WTC11 (cell line): ENCODE data around the gene RETN. TPM values are rescaled to one million over a fixed set of nuclear protein-coding genes. Genes with fewer than 3 reads are reported as not detected.

Experiments used
- ATAC-seq: fragments of 200-7000 bp; cut with Tn5 transposase; 2 replicates; pipeline ENCODE4 v1.10.0; 2021; ENCODE audit warnings: mild to moderate bottlenecking, moderate library complexity
- CTCF ChIA-PET: fragments of 300-600 bp; sonication (Branson Sonifier 250); formaldehyde crosslinking; loops from one replicate; lab custom pipeline; 2021; ENCODE audit warnings: antibody characterized with exemption; lab: Charles Lee
- POLR2A ChIA-PET: fragments of 350-600 bp; sonication (Branson Sonifier 250); formaldehyde crosslinking; loops from one replicate; lab custom pipeline; 2021; ENCODE audit warnings: antibody characterized with exemption; lab: Charles Lee
- DNase-seq: peaks from one replicate; pipeline ENCODE4 v3.0.0; 2021; ENCODE audit warnings: low spot score
- H3K27ac Mint-ChIP-seq: 2 replicates; pipeline ENCODE4 v1.8.0; 2021; ENCODE audit warnings: mixed read lengths
- H3K27me3 Mint-ChIP-seq: 2 replicates; pipeline ENCODE4 v1.8.0; 2021; ENCODE audit warnings: low read depth, mild to moderate bottlenecking, moderate library complexity, mixed read lengths
- H3K36me3 Mint-ChIP-seq: 2 replicates; pipeline ENCODE4 v1.8.0; 2021; ENCODE audit warnings: mixed read lengths
- H3K4me1 Mint-ChIP-seq: 2 replicates; pipeline ENCODE4 v1.8.0; 2022; ENCODE audit warnings: mixed read lengths
- H3K4me3 Mint-ChIP-seq: 2 replicates; pipeline ENCODE4 v1.8.0; 2021; ENCODE audit warnings: mild to moderate bottlenecking, moderate library complexity, mixed read lengths
- H3K9me3 Mint-ChIP-seq: 2 replicates; pipeline ENCODE4 v1.8.0; 2021; ENCODE audit warnings: mixed read lengths
- ATF1 ChIP-seq: sonication (generic); formaldehyde crosslinking; IDR thresholded peaks from 2 replicates; pipeline ENCODE4 v1.8.1; 2023; ENCODE audit warnings: mild to moderate bottlenecking, moderate library complexity, missing genetic modification reagents
- CREB1 ChIP-seq: sonication (generic); formaldehyde crosslinking; IDR thresholded peaks from 2 replicates; pipeline ENCODE4 v1.8.0; 2023; ENCODE audit warnings: mild to moderate bottlenecking, missing genetic modification reagents
- CTCF ChIP-seq: fragments of 200-600 bp; IDR thresholded peaks from 2 replicates; pipeline ENCODE4 v1.8.0; 2022; ENCODE audit warnings: antibody characterized with exemption
- E2F5 ChIP-seq: sonication (generic); formaldehyde crosslinking; IDR thresholded peaks from 2 replicates; pipeline ENCODE4 v1.8.1; 2022; ENCODE audit warnings: mild to moderate bottlenecking, moderate library complexity, missing genetic modification reagents
- FOXK1 ChIP-seq: sonication (generic); formaldehyde crosslinking; IDR thresholded peaks from 2 replicates; pipeline ENCODE4 v1.8.0; 2022; ENCODE audit warnings: mild to moderate bottlenecking, moderate library complexity, missing genetic modification reagents
- HMGA2 ChIP-seq: fragments of 250-450 bp; sonication (Bioruptor Pico); IDR thresholded peaks from 2 replicates; pipeline ENCODE4 v1.4.0; 2021; ENCODE audit warnings: mild to moderate bottlenecking, moderate library complexity
- HMGXB4 ChIP-seq: sonication (generic); formaldehyde crosslinking; IDR thresholded peaks from 2 replicates; pipeline ENCODE4 v1.8.1; 2023; ENCODE audit warnings: mild to moderate bottlenecking, moderate library complexity, missing genetic modification reagents
- IRF1 ChIP-seq: sonication (generic); formaldehyde crosslinking; IDR thresholded peaks from 2 replicates; pipeline ENCODE4 v1.8.0; 2023; ENCODE audit warnings: missing genetic modification reagents
- MAX ChIP-seq: sonication (generic); formaldehyde crosslinking; IDR thresholded peaks from 2 replicates; pipeline ENCODE4 v1.8.0; 2022; ENCODE audit warnings: mild to moderate bottlenecking, missing genetic modification reagents
- NFE2L1 ChIP-seq: sonication (generic); formaldehyde crosslinking; IDR thresholded peaks from 2 replicates; pipeline ENCODE4 v1.8.1; 2023; ENCODE audit warnings: missing genetic modification reagents
- NFYB ChIP-seq: sonication (generic); formaldehyde crosslinking; conservative IDR thresholded peaks from 2 replicates; pipeline ENCODE4 v1.8.0; 2022; ENCODE audit warnings: low read depth, missing genetic modification reagents
- OVOL2 ChIP-seq: fragments of 250-450 bp; sonication (Bioruptor Pico); IDR thresholded peaks from 2 replicates; pipeline ENCODE4 v1.9.0; 2021; ENCODE audit warnings: mild to moderate bottlenecking, borderline replicate concordance
- PRDM15 ChIP-seq: sonication (generic); formaldehyde crosslinking; IDR thresholded peaks from 2 replicates; pipeline ENCODE4 v1.8.0; 2022; ENCODE audit warnings: missing genetic modification reagents
- TEAD1 ChIP-seq: sonication (generic); formaldehyde crosslinking; IDR thresholded peaks from 2 replicates; pipeline ENCODE4 v1.8.0; 2022; ENCODE audit warnings: mild to moderate bottlenecking, missing genetic modification reagents
- USF2 ChIP-seq: sonication (generic); formaldehyde crosslinking; IDR thresholded peaks from 2 replicates; pipeline ENCODE4 v1.8.1; 2023; ENCODE audit warnings: mild to moderate bottlenecking, missing genetic modification reagents, moderate library complexity
- ZBTB21 ChIP-seq: sonication (generic); formaldehyde crosslinking; IDR thresholded peaks from 2 replicates; pipeline ENCODE4 v1.8.1; 2023; ENCODE audit warnings: mild to moderate bottlenecking, missing genetic modification reagents, borderline replicate concordance
- ZNF232 ChIP-seq: sonication (generic); formaldehyde crosslinking; IDR thresholded peaks from 2 replicates; pipeline ENCODE4 v1.8.0; 2022; ENCODE audit warnings: mild to moderate bottlenecking, missing genetic modification reagents
- ZNF263 ChIP-seq: sonication (generic); formaldehyde crosslinking; IDR thresholded peaks from 2 replicates; pipeline ENCODE4 v1.8.1; 2022; ENCODE audit warnings: low read depth, mild to moderate bottlenecking, moderate library complexity, missing genetic modification reagents
- ZNF396 ChIP-seq: fragments of 250-450 bp; sonication (Bioruptor Pico); IDR thresholded peaks from 2 replicates; pipeline ENCODE4 v1.8.0; 2021; ENCODE audit warnings: mild to moderate bottlenecking, moderate library complexity, borderline replicate concordance
- ZNF416 ChIP-seq: fragments of 250-450 bp; sonication (Bioruptor Pico); IDR thresholded peaks from 2 replicates; pipeline ENCODE4 v1.9.0; 2021; ENCODE audit warnings: mild to moderate bottlenecking, inconsistent platforms
- total RNA-seq: library from RNA; stranded (reverse); gene quantifications from 3 replicates; pipeline ENCODE4 v1.2.3, GENCODE V29; 2021

Gene RETN
- total RNA-seq, 1 experiment from 2014 or later: not detected

- TF ChIP-seq E2F5 (CRISPR knock-in tag) (no peak), PRDM15 (CRISPR knock-in tag) (0 out of 2 replicates have a peak, but pooled peaks have one; percentile 21)
- no peak overlapping the region for H3K4me3 Mint-ChIP-seq
- H3K9me3 Mint-ChIP-seq: no peaks in the 10 kb centered on the region
- no peak overlapping the region; the same call in 1 of the 2 replicates for H3K27ac Mint-ChIP-seq
- ChIA-PET POLR2A (no interaction called here), CTCF (interaction anchor here (0.5 to 1.9 kb wide), 5 partner anchors 28 to 244 kb away, joined by 3 to 16 read pairs (median 6); partner anchors contain the start of genes CAMSAP3 and TRAPPC5)
- no peak for DNase-seq
- ATAC-seq: no peak
- H3K27me3 Mint-ChIP-seq: no peaks in the 10 kb centered on the region
- H3K36me3 Mint-ChIP-seq: peaks cover 22% of the 10 kb centered on the region
- peaks cover 8% of the 10 kb centered on the region for H3K4me1 Mint-ChIP-seq
These were observed 44.9 kb upstream of the RETN start for GRCh38 chr19:7623725-7624603.

- no peaks in the 10 kb centered on the region for H3K9me3 Mint-ChIP-seq
- H3K27me3 Mint-ChIP-seq: no peaks in the 10 kb centered on the region
- ChIA-PET POLR2A (no interaction called here), CTCF (interaction anchor here (1.9 kb wide), 1 partner anchor 56 kb away, joined by 16 read pairs; no protein-coding TSS in a partner anchor)
- ATAC-seq (no peak), DNase-seq (no peak)
- no peak for TF ChIP-seq HMGXB4
- no peak for TF ChIP-seq MAX (CRISPR knock-in tag)
- no peak for TF ChIP-seq TEAD1 (CRISPR knock-in tag)
- TF ChIP-seq FOXK1 (CRISPR knock-in tag): no peak
- TF ChIP-seq NFE2L1 (CRISPR knock-in tag): no peak
- TF ChIP-seq NFYB (CRISPR knock-in tag): no peak
- TF ChIP-seq CTCF: no peak
- TF ChIP-seq HMGA2: no peak
- TF ChIP-seq ZBTB21: no peak
- TF ChIP-seq ZNF263 (CRISPR knock-in tag): no peak
- no peak for TF ChIP-seq ATF1
- no peak for TF ChIP-seq OVOL2 (CRISPR knock-in tag)
- TF ChIP-seq USF2 (CRISPR knock-in tag): no peak
- no peak for TF ChIP-seq ZNF232 (CRISPR knock-in tag)
- TF ChIP-seq ZNF416: no peak
- no peak for TF ChIP-seq ZNF396 (CRISPR knock-in tag)
- TF ChIP-seq IRF1: no peak
- TF ChIP-seq CREB1 (CRISPR knock-in tag): no peak
- peaks cover 14% of the 10 kb centered on the region for H3K4me1 Mint-ChIP-seq
- H3K27ac Mint-ChIP-seq: no peak overlapping the region
- no peak overlapping the region for H3K4me3 Mint-ChIP-seq
- H3K36me3 Mint-ChIP-seq: peaks cover 27% of the 10 kb centered on the region
These were observed 44.0 kb upstream of the RETN start for GRCh38 chr19:7624810-7625209.
